Mammary epithelial cell (primary cell): ENCODE results near the gene KRT75.

Source experiments
- CTCF ChIP-seq, 2 donors: IDR thresholded peaks in 1 of 2; conservative IDR thresholded peaks in 1 of 2; 2 replicates each; pipeline ENCODE4 v1.5.1; 2011 to 2012; ENCODE audit warnings: inconsistent platforms in 2 of 2, low read length in 2 of 2, mild to moderate bottlenecking in 2 of 2, control low read depth in 1 of 2, low read depth in 1 of 2; ENCODE audit not compliant: insufficient read depth in 1 of 2; ENCODE audit errors: extremely low read depth in 1 of 2
- EZH2 ChIP-seq: IDR thresholded peaks from 2 replicates; pipeline ENCODE4 v1.6.1; 2012; ENCODE audit warnings: low read length, inconsistent platforms, borderline replicate concordance

- TF ChIP-seq CTCF (conservative IDR thresholded peaks at IDR 0.05 in 1 of 2, IDR thresholded peaks at IDR 0.05 in 1 of 2; ENCODE audit: extremely low read depth in 1 of 2, insufficient read depth in 1 of 2, low read depth in 1 of 2, low read length in 2 of 2) (no peak), EZH2 (no peak)
These were observed 2.0 kb upstream of the KRT75 start for GRCh38 chr12:52436000-52436827.
